ENCODE results near the gene PRR20G. TPM values are rescaled to one million over a fixed set of nuclear protein-coding genes. Genes with fewer than 3 reads are reported as not detected.

PRR20G gene
- total RNA-seq, 1 experiment from 2014 or later, result 0.30 TPM

DNA sequence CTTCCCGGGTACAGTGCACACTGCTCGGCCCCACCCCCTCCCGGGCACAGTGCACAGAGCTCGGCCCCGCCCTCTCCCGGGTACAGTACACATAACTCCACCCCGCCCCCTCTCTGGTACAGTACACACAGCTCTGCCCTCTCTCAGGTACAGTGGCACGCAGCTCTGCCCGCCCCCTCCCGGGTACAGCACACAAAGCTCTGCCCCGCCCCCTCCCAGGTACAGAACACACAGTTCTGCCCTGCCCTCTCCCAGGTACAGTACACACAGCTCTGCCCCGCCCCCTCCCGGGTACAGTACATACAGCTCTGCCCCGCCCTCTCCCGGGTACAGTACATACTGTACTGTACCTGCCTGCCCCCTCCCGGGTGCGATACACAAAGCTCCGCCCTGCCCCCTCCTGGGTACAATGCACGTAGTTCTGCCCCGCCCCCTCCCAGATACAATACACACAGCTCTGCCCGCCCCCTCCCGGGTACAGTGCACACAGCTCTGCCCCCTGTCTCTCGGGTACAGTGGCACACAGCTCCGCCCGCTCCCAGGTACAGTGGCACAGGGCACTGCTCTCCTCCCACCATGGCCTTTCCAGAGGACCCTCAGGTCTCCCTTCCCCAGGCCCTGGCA is 16.4 kb upstream of the PRR20G start:
- POLR2A ChIA-PET, result interaction anchor here (0.9 to 1.3 kb wide), 4 partner anchors 9 to 102 kb away, joined by 3 to 6 read pairs (median 4); no protein-coding TSS in a partner anchor

More for the DNA sequence above, 16.4 kb upstream of the PRR20G start:
- Histone ChIP-seq H3K9me2 (ENCODE audit: insufficient read depth) (no peaks in the 10 kb centered on the region), H4K20me1 (ENCODE audit: insufficient read depth) (no peaks in the 10 kb centered on the region), H2AFZ (ENCODE audit: low read depth, low read length, poor library complexity, severe bottlenecking) (peak overlapping the region; percentile 99), H3K79me2 (ENCODE audit: insufficient read depth, low read length) (no peaks in the 10 kb centered on the region), H3K27ac (ENCODE audit: low read depth, low read length) (peak overlapping the region; percentile 31; the same call in 1 of the 2 replicates), H3K4me3 (replicated peaks in 1 of 2; ENCODE audit: low read depth in 1 of 2, low read length in 2 of 2) (peak overlapping the region; percentile 3 to 43), H3K27me3 (ENCODE audit: insufficient read depth, low read length) (no peaks in the 10 kb centered on the region), H3K4me2 (ENCODE audit: low read length) (peak overlapping the region; percentile 77), H3K9ac (ENCODE audit: low read length) (peak overlapping the region; percentile 16; the same call in 1 of the 2 replicates), H3K9me3 (ENCODE audit: control insufficient read depth in 1 of 2, insufficient read depth in 1 of 2, low read depth in 1 of 2, low read length in 2 of 2) (no peaks in the 10 kb centered on the region), H3K36me3 (ENCODE audit: control insufficient read depth in 1 of 2, insufficient read depth in 2 of 2, low read length in 2 of 2) (no peaks in the 10 kb centered on the region), H3K4me1 (ENCODE audit: control insufficient read depth in 1 of 2, insufficient read depth in 2 of 2, low read length in 2 of 2) (peaks cover 10 to 16% of the 10 kb centered on the region in 2 experiments)
- DNase-seq (ENCODE audit: low read depth, low spot score) (peak; percentile 92), ATAC-seq (peak; percentile 97)
- ChIA-PET RAD21 (ENCODE audit: low non-redundant PET in 1 of 2, low total read pairs in 2 of 2, uncharacterized antibody in 2 of 2, unreplicated experiment in 2 of 2) (interaction anchor here (0.6 to 0.7 kb wide), 6 partner anchors 15 to 520 kb away, joined by 3 to 7 read pairs (median 4); no protein-coding TSS in a partner anchor), CTCF (interaction anchor here (0.7 to 1.9 kb wide), 9 partner anchors 10 to 169 kb away, joined by 3 to 11 read pairs (median 4); no protein-coding TSS in a partner anchor)
- BruUV-seq (replicated peaks), result no TSS peak
- intact Hi-C loops (cut with micrococcal nuclease), result loop anchor here (5.0 kb wide), 1 partner anchor 322 kb away; the partner anchor contains the start of gene PLXNA1
- TF ChIP-seq ELF1 (IDR thresholded peaks at IDR 0.05; ENCODE audit: borderline replicate concordance, low read depth), result no peak
- no peak for TF ChIP-seq YY1 (IDR thresholded peaks at IDR 0.05; ENCODE audit: extremely low read depth, insufficient replicate concordance, low read depth, low read length)
- no peak for TF ChIP-seq MAX (IDR thresholded peaks at IDR 0.05)
- 0 out of 2 replicates have a peak, but pooled peaks have one; percentile 8 for TF ChIP-seq SP1 (IDR thresholded peaks at IDR 0.05; ENCODE audit: low read depth)
- 0 out of 2 replicates have a peak, but pooled peaks have one; percentile 13 for TF ChIP-seq POLR2AphosphoS5 (IDR thresholded peaks at IDR 0.05; ENCODE audit: low read depth, low read length)
- TF ChIP-seq EGR1 (IDR thresholded peaks at IDR 0.05; ENCODE audit: low read depth), result peak; percentile 33; the same call in 1 of the 2 replicates
- 0 out of 2 replicates have a peak, but pooled peaks have one; percentile 27 for TF ChIP-seq CBX3 (IDR thresholded peaks at IDR 0.05; ENCODE audit: low read depth)
- TF ChIP-seq, protein P1, sequence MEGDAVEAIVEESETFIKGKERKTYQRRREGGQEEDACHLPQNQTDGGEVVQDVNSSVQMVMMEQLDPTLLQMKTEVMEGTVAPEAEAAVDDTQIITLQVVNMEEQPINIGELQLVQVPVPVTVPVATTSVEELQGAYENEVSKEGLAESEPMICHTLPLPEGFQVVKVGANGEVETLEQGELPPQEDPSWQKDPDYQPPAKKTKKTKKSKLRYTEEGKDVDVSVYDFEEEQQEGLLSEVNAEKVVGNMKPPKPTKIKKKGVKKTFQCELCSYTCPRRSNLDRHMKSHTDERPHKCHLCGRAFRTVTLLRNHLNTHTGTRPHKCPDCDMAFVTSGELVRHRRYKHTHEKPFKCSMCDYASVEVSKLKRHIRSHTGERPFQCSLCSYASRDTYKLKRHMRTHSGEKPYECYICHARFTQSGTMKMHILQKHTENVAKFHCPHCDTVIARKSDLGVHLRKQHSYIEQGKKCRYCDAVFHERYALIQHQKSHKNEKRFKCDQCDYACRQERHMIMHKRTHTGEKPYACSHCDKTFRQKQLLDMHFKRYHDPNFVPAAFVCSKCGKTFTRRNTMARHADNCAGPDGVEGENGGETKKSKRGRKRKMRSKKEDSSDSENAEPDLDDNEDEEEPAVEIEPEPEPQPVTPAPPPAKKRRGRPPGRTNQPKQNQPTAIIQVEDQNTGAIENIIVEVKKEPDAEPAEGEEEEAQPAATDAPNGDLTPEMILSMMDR (IDR thresholded peaks at IDR 0.05 in 2 of 3, conservative IDR thresholded peaks at IDR 0.05 in 1 of 3; ENCODE audit: borderline replicate concordance in 1 of 3, insufficient read depth in 1 of 3, low read depth in 2 of 3, low read length in 2 of 3), result peak; percentile 28 to 45 (median 35); a peak in 4 of 6 replicates
- TF ChIP-seq EZH2phosphoT487 (IDR thresholded peaks at IDR 0.05; ENCODE audit: borderline replicate concordance), result no peak
- no peak for TF ChIP-seq CEBPB (IDR thresholded peaks at IDR 0.05; ENCODE audit: low read depth)
- TF ChIP-seq RAD21 (IDR thresholded peaks at IDR 0.05; ENCODE audit: low read depth), result peak; percentile 45
